EH (cell line): ENCODE measurements around the gene FITM1.

Experiments
- DNase-seq: peaks from one replicate; pipeline ENCODE4 v3.0.0-alpha.2; 2015; ENCODE audit warnings: low read depth

The FITM1 gene

GRCh38 chr14:24130380-24130716 lies at the start of gene FITM1:
FITM1 (plus strand) TSS chr14:24130659; CDS start chr14:24131564, 905 bp downstream.
- no peak for DNase-seq

- DNase-seq, result peak; percentile 34
Measured at GRCh38 chr14:24080888-24081738, 49.3 kb upstream of the FITM1 start.

GRCh38 chr14:24081739-24082211 lies 48.7 kb upstream of the FITM1 start:
- no peak for DNase-seq

GRCh38 chr14:24082411-24083080 lies 47.9 kb upstream of the FITM1 start:
- no peak for DNase-seq

GRCh38 chr14:24083462-24083861 lies 47.0 kb upstream of the FITM1 start:
- DNase-seq, result no peak

- DNase-seq, result peak; percentile 6
Measured at GRCh38 chr14:24084440-24084839, 46.0 kb upstream of the FITM1 start.

- no peak for DNase-seq
Measured at GRCh38 chr14:24085215-24085614, 45.2 kb upstream of the FITM1 start.

GRCh38 chr14:24086193-24086955 lies 44.1 kb upstream of the FITM1 start:
- DNase-seq, result no peak

GRCh38 chr14:24087004-24087403 lies 43.5 kb upstream of the FITM1 start:
- no peak for DNase-seq

GRCh38 chr14:24088095-24088494 lies 42.4 kb upstream of the FITM1 start:
- DNase-seq, result no peak

- no peak for DNase-seq
Measured at GRCh38 chr14:24089890-24090289, 40.6 kb upstream of the FITM1 start.

GRCh38 chr14:24092110-24092504 lies 38.4 kb upstream of the FITM1 start:
- no peak for DNase-seq

- no peak for DNase-seq
Measured at GRCh38 chr14:24092505-24093206, 37.8 kb upstream of the FITM1 start.

GRCh38 chr14:24093207-24093900 lies 37.1 kb upstream of the FITM1 start:
- DNase-seq, result no peak

GRCh38 chr14:24093901-24094840 lies 36.3 kb upstream of the FITM1 start, which contains the start of gene PCK2:
PCK2 (plus strand) TSS chr14:24094311; CDS start chr14:24094406, 95 bp downstream.
- peak; percentile 99 for DNase-seq

GRCh38 chr14:24094841-24095270 lies 35.6 kb upstream of the FITM1 start:
- DNase-seq, result no peak

- DNase-seq, result peak; percentile 82
Measured at GRCh38 chr14:24095271-24096068, 35.0 kb upstream of the FITM1 start.

GRCh38 chr14:24096545-24097181 lies 33.8 kb upstream of the FITM1 start:
- DNase-seq, result no peak
